ENCODE data around the gene ABHD14A. TPM values are rescaled to one million over a fixed set of nuclear protein-coding genes. Genes with fewer than 3 reads are reported as not detected.

Gene ABHD14A
- total and polyA plus RNA-seq, 2 of the 13 experiments (the other 11 are each of a cell fraction or from before 2014, with no cell fraction given), result 29.5 to 46.9 TPM

GRCh38 chr3:52023101-52023770, 48.4 kb downstream of the ABHD14A start:
- peaks cover 53% of the 10 kb centered on the region for H3K4me1 ChIP-seq (ENCODE audit: insufficient read depth, low read length)
- peak; percentile 56; the same call in 1 of the 2 replicates for TF ChIP-seq ZNF24 (IDR thresholded peaks at IDR 0.05)
- TF ChIP-seq MAFF (IDR thresholded peaks at IDR 0.05; ENCODE audit: low read depth, low read length), result no peak
- H3K36me3 ChIP-seq (replicated peaks in 1 of 2; ENCODE audit: control insufficient read depth in 1 of 2, insufficient read depth in 2 of 2, low read length in 2 of 2), result no peaks in the 10 kb centered on the region
- WGBS (ENCODE audit: low lambda C conversion rate), result 42% methylated on average over 2 of the region's 3 CpGs
- H3K27ac ChIP-seq (ENCODE audit: extremely low read length, insufficient read depth, low read length), result no peak overlapping the region
- FAIRE-seq (no peak), DNase-seq (ENCODE audit: low spot score) (no peak), ATAC-seq (no peak)
- in situ Hi-C loops (cut with HindIII; ENCODE audit: extremely low pct_ligation_motif_present, low pct_unique_long_range_greater_than_20kb) (no loop called here), intact Hi-C loops (cut with micrococcal nuclease; ENCODE audit: unreplicated experiment) (no loop called here)
- no peak overlapping the region for H2AFZ ChIP-seq (ENCODE audit: low read length)
- POLR2A ChIA-PET, result no interaction called here
- H3K4me2 ChIP-seq (ENCODE audit: low read depth, low read length), result no peak overlapping the region
- CTCF ChIA-PET (ENCODE audit: low intra/inter-chr PET ratio, low total read pairs), result no interaction called here
- no peaks in the 10 kb centered on the region for H4K20me1 ChIP-seq (ENCODE audit: insufficient read depth, low read length)
- no TSS peak for BruUV-seq (replicated peaks)
- no peaks in the 10 kb centered on the region for H3K79me2 ChIP-seq (ENCODE audit: insufficient read depth, low read length)
- H3K9me3 ChIP-seq (ENCODE audit: low read length), result no peaks in the 10 kb centered on the region
- peaks cover 0 to 58% of the 10 kb centered on the region in 2 experiments; a peak in 4 of 5 replicates for H3K27me3 ChIP-seq (ENCODE audit: control insufficient read depth in 1 of 2, insufficient read depth in 2 of 2, low read length in 2 of 2)
- H3K9ac ChIP-seq (ENCODE audit: insufficient read depth, low read depth, low read length), result no peak overlapping the region
- no peak overlapping the region for H3K4me3 ChIP-seq (replicated peaks in 1 of 3; ENCODE audit: insufficient read depth in 1 of 3, low read depth in 2 of 3, low read length in 3 of 3)

GRCh38 chr3:52023860-52024764, 49.2 kb downstream of the ABHD14A start:
- Histone ChIP-seq H3K27me3 (ENCODE audit: control insufficient read depth in 1 of 2, insufficient read depth in 2 of 2, low read length in 2 of 2) (peaks cover 1 to 50% of the 10 kb centered on the region in 2 experiments; a peak in 4 of 5 replicates), H3K27ac (ENCODE audit: extremely low read length, insufficient read depth, low read length) (no peak overlapping the region), H3K9me3 (ENCODE audit: low read length) (no peaks in the 10 kb centered on the region), H4K20me1 (ENCODE audit: insufficient read depth, low read length) (no peaks in the 10 kb centered on the region), H3K79me2 (ENCODE audit: insufficient read depth, low read length) (no peaks in the 10 kb centered on the region), H3K4me1 (ENCODE audit: insufficient read depth, low read length) (peaks cover 52% of the 10 kb centered on the region), H3K4me3 (replicated peaks in 1 of 3; ENCODE audit: insufficient read depth in 1 of 3, low read depth in 2 of 3, low read length in 3 of 3) (no peak overlapping the region), H3K9ac (ENCODE audit: insufficient read depth, low read depth, low read length) (no peak overlapping the region), H3K36me3 (replicated peaks in 1 of 2; ENCODE audit: control insufficient read depth in 1 of 2, insufficient read depth in 2 of 2, low read length in 2 of 2) (no peaks in the 10 kb centered on the region), H2AFZ (ENCODE audit: low read length) (no peak overlapping the region), H3K4me2 (ENCODE audit: low read depth, low read length) (0 out of 2 replicates have a peak overlapping the region, but pooled peaks have one; percentile 14)
- FAIRE-seq (no peak), DNase-seq (ENCODE audit: low spot score) (no peak), ATAC-seq (peak; percentile 16; the same call in 1 of the 3 replicates)
- intact Hi-C loops (cut with micrococcal nuclease; ENCODE audit: unreplicated experiment) (no loop called here), in situ Hi-C loops (cut with HindIII; ENCODE audit: extremely low pct_ligation_motif_present, low pct_unique_long_range_greater_than_20kb) (no loop called here)
- ChIA-PET CTCF (ENCODE audit: low intra/inter-chr PET ratio, low total read pairs) (no interaction called here), POLR2A (no interaction called here)
- TF ChIP-seq AKAP8 (CRISPR knock-in tag; IDR thresholded peaks at IDR 0.05) (no peak), ZNF234 (CRISPR knock-in tag; conservative IDR thresholded peaks at IDR 0.05) (no peak), SKIL (CRISPR knock-in tag; IDR thresholded peaks at IDR 0.05; ENCODE audit: borderline replicate concordance) (no peak), ZNF746 (CRISPR knock-in tag; IDR thresholded peaks at IDR 0.05) (no peak), RFX5 (IDR thresholded peaks at IDR 0.05; ENCODE audit: low read depth, low read length) (no peak), WIZ (CRISPR knock-in tag; IDR thresholded peaks at IDR 0.05) (no peak), PCBP1 (IDR thresholded peaks at IDR 0.05; ENCODE audit: borderline replicate concordance, low read depth, low read length) (no peak), ZNF564 (CRISPR knock-in tag; IDR thresholded peaks at IDR 0.05) (no peak), ZMAT3 (CRISPR knock-in tag; conservative IDR thresholded peaks at IDR 0.05) (no peak), TFAP4 (IDR thresholded peaks at IDR 0.05; ENCODE audit: borderline replicate concordance, low read depth) (no peak)
- no TSS peak for BruUV-seq (replicated peaks)
- 0% methylated on average over 3 of the region's 8 CpGs for WGBS (ENCODE audit: low lambda C conversion rate)

Data from HepG2 (cell line).